OCI-LY1 (cell line): Measurements from ENCODE around the gene NOP53.
"Not testable (repeated sequence)": the region's sequence is repeated elsewhere in the genome, so short reads cannot be mapped to it uniquely, and the experiment has no call there.

Experiments used
- H2AFZ ChIP-seq: fragments of 200-600 bp; sonication (generic), shearing (Covaris generic); 2 replicates; pipeline ENCODE4 v1.6.0; 2014; ENCODE audit warnings: antibody characterized with exemption, mild to moderate bottlenecking, low read length
- H3F3A ChIP-seq: fragments of 200-600 bp; sonication (generic), shearing (Covaris generic); 2 replicates; pipeline ENCODE4 v1.6.0; 2014; ENCODE audit warnings: mild to moderate bottlenecking, antibody characterized with exemption, low read length, moderate library complexity; ENCODE audit not compliant: insufficient read depth
- H3K27ac ChIP-seq: fragments of 200-600 bp; sonication (generic); 2 replicates; pipeline ENCODE4 v1.5.1; 2014; ENCODE audit warnings: low read length, mixed run types, mild to moderate bottlenecking, low read depth; ENCODE audit not compliant: poor library complexity, severe bottlenecking
- H3K27me3 ChIP-seq: fragments of 200-600 bp; sonication (generic); 2 replicates; pipeline ENCODE4 v1.6.0; 2014; ENCODE audit warnings: antibody characterized with exemption, mild to moderate bottlenecking, low read length, moderate library complexity; ENCODE audit not compliant: insufficient read depth
- H3K36me3 ChIP-seq: fragments of 200-600 bp; sonication (generic); 2 replicates; pipeline ENCODE4 v1.6.1; 2014; ENCODE audit warnings: mild to moderate bottlenecking, antibody characterized with exemption, low read length, moderate library complexity, mixed read lengths; ENCODE audit not compliant: insufficient read depth
- H3K4me1 ChIP-seq: fragments of 200-600 bp; sonication (generic); 2 replicates; pipeline ENCODE4 v1.5.1; 2014; ENCODE audit warnings: mild to moderate bottlenecking, low read length, moderate library complexity; ENCODE audit not compliant: insufficient read depth, severe bottlenecking
- H3K4me2 ChIP-seq: fragments of 200-600 bp; sonication (generic), shearing (Covaris generic); 2 replicates; pipeline ENCODE4 v1.6.1; 2014; ENCODE audit warnings: low read length
- H3K4me3 ChIP-seq: fragments of 200-600 bp; sonication (generic); 2 replicates; pipeline ENCODE4 v1.5.1; 2014; ENCODE audit warnings: low read length, low read depth, mild to moderate bottlenecking, mixed read lengths; ENCODE audit not compliant: poor library complexity, severe bottlenecking
- H3K79me2 ChIP-seq: fragments of 200-600 bp; shearing (Covaris generic); 2 replicates; pipeline ENCODE4 v1.6.1; 2016; ENCODE audit warnings: mixed run types, low read length, mixed read lengths; ENCODE audit not compliant: insufficient read depth
- H3K9ac ChIP-seq: fragments of 200-600 bp; sonication (generic), shearing (Covaris generic); 2 replicates; pipeline ENCODE4 v1.6.1; 2014; ENCODE audit warnings: mild to moderate bottlenecking, low read length, mixed read lengths
- H3K9me2 ChIP-seq: fragments of 200-600 bp; sonication (generic), shearing (Covaris generic); 2 replicates; pipeline ENCODE4 v1.6.1; 2014; ENCODE audit warnings: low read depth, mild to moderate bottlenecking, low read length, mixed read lengths
- H3K9me3 ChIP-seq: fragments of 200-600 bp; shearing (Covaris generic); 2 replicates; pipeline ENCODE4 v1.6.1; 2014; ENCODE audit warnings: low read length, mixed read lengths
- H4K20me1 ChIP-seq: fragments of 200-600 bp; sonication (generic), shearing (Covaris generic); 2 replicates; pipeline ENCODE4 v1.6.0; 2016; ENCODE audit warnings: mild to moderate bottlenecking, low read length; ENCODE audit not compliant: insufficient read depth
- CTCF ChIP-seq: fragments of 200-600 bp; sonication (generic), shearing (Covaris generic); IDR thresholded peaks from 2 replicates; pipeline ENCODE4 v1.5.1; 2017; ENCODE audit warnings: mild to moderate bottlenecking, antibody characterized with exemption, low read length, moderate library complexity, mixed read lengths
- EZH2 ChIP-seq: fragments of 200-600 bp; sonication (generic), shearing (Covaris generic); IDR thresholded peaks from 2 replicates; pipeline ENCODE4 v1.8.0; 2017; ENCODE audit warnings: borderline replicate concordance, mixed run types, mild to moderate bottlenecking, antibody characterized with exemption, low read length, moderate library complexity, mixed read lengths

NOP53 gene

DNA sequence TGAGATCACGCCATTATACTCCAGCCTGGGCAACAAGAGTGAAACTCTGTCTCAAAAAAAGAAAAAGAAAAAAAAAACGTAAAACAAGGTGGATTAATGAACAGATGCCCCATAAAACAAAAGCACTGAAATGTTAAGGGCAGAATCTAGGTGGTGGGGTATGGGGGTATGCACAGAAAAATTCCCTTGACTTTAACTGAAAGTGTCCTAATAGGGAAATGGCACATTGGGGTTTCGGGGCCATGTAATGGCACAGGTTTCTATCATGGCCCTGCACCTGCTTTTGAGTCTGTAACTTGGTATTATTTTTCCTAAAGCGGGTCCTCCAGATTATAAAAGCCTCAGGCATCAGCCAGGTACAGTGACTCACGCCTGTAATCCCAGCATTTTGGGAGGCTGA, 16.2 kb downstream of the NOP53 start:
- H3K4me3 ChIP-seq: no peak overlapping the region
- TF ChIP-seq CTCF (no peak), EZH2 (no peak)
- no peaks in the 10 kb centered on the region for H3K79me2 ChIP-seq
- H3K4me1 ChIP-seq: no peaks in the 10 kb centered on the region
- no peaks in the 10 kb centered on the region for H3K9me3 ChIP-seq
- peaks cover 29% of the 10 kb centered on the region for H3K36me3 ChIP-seq
- no peaks in the 10 kb centered on the region for H3K9me2 ChIP-seq
- no peaks in the 10 kb centered on the region for H3K27me3 ChIP-seq
- H3K4me2 ChIP-seq: no peak overlapping the region
- H3K9ac ChIP-seq: no peak overlapping the region
- H3K27ac ChIP-seq: no peak overlapping the region
- no peaks in the 10 kb centered on the region for H3F3A ChIP-seq
- no peak overlapping the region for H2AFZ ChIP-seq
- no peaks in the 10 kb centered on the region for H4K20me1 ChIP-seq

DNA sequence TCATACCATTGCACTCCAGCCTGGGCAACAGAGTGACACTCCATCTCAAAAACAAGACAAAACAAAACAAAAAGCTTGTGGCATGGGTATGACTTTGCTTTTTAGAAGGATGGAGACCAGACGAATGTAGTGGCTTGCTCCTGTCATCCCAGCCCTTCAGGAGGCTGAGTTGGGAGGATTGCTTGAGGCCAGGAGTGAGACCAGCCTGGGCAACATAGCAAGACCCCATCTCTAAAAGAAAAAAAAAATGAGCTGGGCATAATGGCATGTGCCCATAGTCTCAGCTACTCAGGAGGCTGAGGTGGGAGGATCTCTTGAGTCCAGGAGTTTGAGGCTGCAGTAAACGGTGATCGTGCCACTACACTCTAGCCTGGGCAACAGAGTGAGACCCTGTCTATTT, 16.8 kb downstream of the NOP53 start:
- Histone ChIP-seq H3K79me2 (no peaks in the 10 kb centered on the region), H3K4me1 (no peaks in the 10 kb centered on the region), H3K27me3 (no peaks in the 10 kb centered on the region), H3K9me3 (no peaks in the 10 kb centered on the region), H3K4me3 (no peak overlapping the region), H2AFZ (no peak overlapping the region), H3K9me2 (no peaks in the 10 kb centered on the region), H3F3A (no peaks in the 10 kb centered on the region), H3K4me2 (no peak overlapping the region), H3K27ac (no peak overlapping the region), H3K9ac (no peak overlapping the region), H3K36me3 (peaks cover 23% of the 10 kb centered on the region), H4K20me1 (no peaks in the 10 kb centered on the region)
- no peak for TF ChIP-seq CTCF

GRCh38 chr19:47762615-47763308, 17.4 kb downstream of the NOP53 start:
- Histone ChIP-seq H3K27me3 (no peaks in the 10 kb centered on the region), H3K4me3 (no peak overlapping the region), H4K20me1 (no peaks in the 10 kb centered on the region), H3K4me1 (no peaks in the 10 kb centered on the region), H3K4me2 (no peak overlapping the region), H3K36me3 (peaks cover 17% of the 10 kb centered on the region), H2AFZ (no peak overlapping the region), H3K9me2 (no peaks in the 10 kb centered on the region), H3F3A (no peaks in the 10 kb centered on the region), H3K9ac (no peak overlapping the region), H3K79me2 (no peaks in the 10 kb centered on the region), H3K27ac (no peak overlapping the region), H3K9me3 (no peaks in the 10 kb centered on the region)
- no peak for TF ChIP-seq CTCF
- no peak for TF ChIP-seq EZH2

DNA sequence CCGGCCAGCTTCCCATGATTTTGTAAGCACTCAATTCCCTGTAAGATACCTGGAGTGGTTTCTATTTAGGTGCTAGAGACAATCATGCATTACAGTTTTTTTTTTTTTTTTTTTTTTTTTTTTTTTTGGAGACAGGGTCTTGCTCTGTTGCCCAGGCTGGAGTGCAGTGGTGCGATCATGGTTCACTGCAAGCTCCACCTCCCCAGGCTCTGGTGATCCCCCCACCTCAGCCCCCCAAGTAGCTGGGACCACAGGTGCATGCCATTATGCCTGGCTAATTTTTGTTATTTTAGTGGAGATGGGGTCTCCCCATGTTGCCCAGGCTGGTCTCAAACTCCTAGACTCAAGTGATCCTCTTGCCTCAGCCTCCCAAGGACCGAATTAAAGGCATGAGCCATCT, 19.4 kb downstream of the NOP53 start:
- H3K9me3 ChIP-seq, H3K36me3 ChIP-seq, H3K27ac ChIP-seq, H2AFZ ChIP-seq, H3K9me2 ChIP-seq, H3F3A ChIP-seq, H3K4me2 ChIP-seq, H4K20me1 ChIP-seq, H3K27me3 ChIP-seq, H3K9ac ChIP-seq, H3K4me1 ChIP-seq, H3K4me3 ChIP-seq, H3K79me2 ChIP-seq: not testable (repeated sequence)
